ENCODE data around the gene STK25.
"Not testable (repeated sequence)": the region's sequence is repeated elsewhere in the genome, so short reads cannot be mapped to it uniquely, and the experiment has no call there.

The STK25 gene

GRCh38 chr2:241460631-241461030, 47.8 kb downstream of the STK25 start:
- Mint-ChIP-seq H3K36me3 (no peaks in the 10 kb centered on the region), H3K4me1 (no peaks in the 10 kb centered on the region), H3K27me3 (peaks cover 66% of the 10 kb centered on the region), H3K27ac (no peak overlapping the region), H3K9me3 (no peaks in the 10 kb centered on the region), H3K4me3 (no peak overlapping the region)
- DNase-seq: no peak
- CTCF ChIA-PET: no interaction called here

- Mint-ChIP-seq H3K9me3 (no peaks in the 10 kb centered on the region), H3K36me3 (no peaks in the 10 kb centered on the region), H3K27me3 (peaks cover 60% of the 10 kb centered on the region), H3K27ac (no peak overlapping the region), H3K4me1 (no peaks in the 10 kb centered on the region), H3K4me3 (no peak overlapping the region)
- CTCF ChIA-PET: no interaction called here
- DNase-seq: no peak
Measured at GRCh38 chr2:241459520-241459919, 48.9 kb downstream of the STK25 start.

- peaks cover 59% of the 10 kb centered on the region for H3K27me3 Mint-ChIP-seq
- H3K27ac Mint-ChIP-seq: no peak overlapping the region
Measured at GRCh38 chr2:241458687-241459086, 49.7 kb downstream of the STK25 start.

GRCh38 chr2:241456546-241456945, 51.8 kb downstream of the STK25 start:
- Mint-ChIP-seq H3K27me3 (peaks cover 70% of the 10 kb centered on the region), H3K9me3 (no peaks in the 10 kb centered on the region), H3K4me3 (no peak overlapping the region), H3K27ac (no peak overlapping the region), H3K4me1 (no peaks in the 10 kb centered on the region), H3K36me3 (no peaks in the 10 kb centered on the region)
- CTCF ChIA-PET: no interaction called here
- DNase-seq: no peak

More at GRCh38 chr2:241458687-241459086, 49.7 kb downstream of the STK25 start:
- DNase-seq: no peak
- CTCF ChIA-PET: no interaction called here
- H3K9me3 Mint-ChIP-seq: no peaks in the 10 kb centered on the region
- no peak overlapping the region for H3K4me3 Mint-ChIP-seq
- H3K4me1 Mint-ChIP-seq: no peaks in the 10 kb centered on the region
- no peaks in the 10 kb centered on the region for H3K36me3 Mint-ChIP-seq

GRCh38 chr2:241454837-241455485, 53.4 kb downstream of the STK25 start:
- CTCF ChIA-PET: no interaction called here
- no peaks in the 10 kb centered on the region for H3K4me1 Mint-ChIP-seq
- no peak overlapping the region for H3K4me3 Mint-ChIP-seq
- H3K36me3 Mint-ChIP-seq: no peaks in the 10 kb centered on the region
- H3K27me3 Mint-ChIP-seq: peaks cover 69% of the 10 kb centered on the region
- H3K27ac Mint-ChIP-seq: no peak overlapping the region
- no peak for DNase-seq
- no peaks in the 10 kb centered on the region for H3K9me3 Mint-ChIP-seq

GRCh38 chr2:241453919-241454318, 54.5 kb downstream of the STK25 start:
- H3K4me1 Mint-ChIP-seq, DNase-seq, H3K27ac Mint-ChIP-seq, H3K4me3 Mint-ChIP-seq, H3K36me3 Mint-ChIP-seq, H3K9me3 Mint-ChIP-seq, CTCF ChIA-PET: not testable (repeated sequence)
- H3K27me3 Mint-ChIP-seq: peaks cover 76% of the 10 kb centered on the region

- no peak overlapping the region for H3K4me3 Mint-ChIP-seq
- no peaks in the 10 kb centered on the region for H3K36me3 Mint-ChIP-seq
- H3K9me3 Mint-ChIP-seq: no peaks in the 10 kb centered on the region
- CTCF ChIA-PET: no interaction called here
- no peak for DNase-seq
- no peaks in the 10 kb centered on the region for H3K4me1 Mint-ChIP-seq
- peaks cover 77% of the 10 kb centered on the region for H3K27me3 Mint-ChIP-seq
- H3K27ac Mint-ChIP-seq: no peak overlapping the region
Measured at GRCh38 chr2:241451840-241452506, 56.4 kb downstream of the STK25 start.

GRCh38 chr2:241450092-241450491, 58.3 kb downstream of the STK25 start:
- H3K27ac Mint-ChIP-seq, CTCF ChIA-PET, H3K9me3 Mint-ChIP-seq, H3K36me3 Mint-ChIP-seq, DNase-seq, H3K4me3 Mint-ChIP-seq: not testable (repeated sequence)
- H3K4me1 Mint-ChIP-seq: peaks cover 11% of the 10 kb centered on the region
- H3K27me3 Mint-ChIP-seq: peaks cover 83% of the 10 kb centered on the region

- Mint-ChIP-seq H3K36me3 (peaks cover 25% of the 10 kb centered on the region), H3K4me1 (peaks cover 31% of the 10 kb centered on the region), H3K9me3 (no peaks in the 10 kb centered on the region), H3K27ac (peak overlapping the region; percentile 11), H3K4me3 (no peak overlapping the region), H3K27me3 (peaks cover 71% of the 10 kb centered on the region)
- CTCF ChIA-PET: no interaction called here
- peak; percentile 46 for DNase-seq
Measured at GRCh38 chr2:241445426-241445825, 63.0 kb downstream of the STK25 start.

GRCh38 chr2:241443486-241444223, 64.7 kb downstream of the STK25 start:
- peak; percentile 92 for DNase-seq
- CTCF ChIA-PET: interaction anchor here (1.0 kb wide), 1 partner anchor 31 kb away, joined by 3 read pairs; no protein-coding TSS in a partner anchor
- peak overlapping the region; percentile 5 for H3K4me3 Mint-ChIP-seq
- H3K36me3 Mint-ChIP-seq: peaks cover 25% of the 10 kb centered on the region
- H3K9me3 Mint-ChIP-seq: no peaks in the 10 kb centered on the region
- H3K4me1 Mint-ChIP-seq: peaks cover 31% of the 10 kb centered on the region
- H3K27ac Mint-ChIP-seq: peak overlapping the region; percentile 67
- H3K27me3 Mint-ChIP-seq: peaks cover 54% of the 10 kb centered on the region
